ENCODE results near the gene TMPRSS15. TPM values are rescaled to one million over a fixed set of nuclear protein-coding genes. Genes with fewer than 3 reads are reported as not detected.

The TMPRSS15 gene
- polyA plus RNA-seq, 2 of the 4 experiments (the other 2 are of a cell fraction) = 0.14 TPM; not detected in 1

DNA sequence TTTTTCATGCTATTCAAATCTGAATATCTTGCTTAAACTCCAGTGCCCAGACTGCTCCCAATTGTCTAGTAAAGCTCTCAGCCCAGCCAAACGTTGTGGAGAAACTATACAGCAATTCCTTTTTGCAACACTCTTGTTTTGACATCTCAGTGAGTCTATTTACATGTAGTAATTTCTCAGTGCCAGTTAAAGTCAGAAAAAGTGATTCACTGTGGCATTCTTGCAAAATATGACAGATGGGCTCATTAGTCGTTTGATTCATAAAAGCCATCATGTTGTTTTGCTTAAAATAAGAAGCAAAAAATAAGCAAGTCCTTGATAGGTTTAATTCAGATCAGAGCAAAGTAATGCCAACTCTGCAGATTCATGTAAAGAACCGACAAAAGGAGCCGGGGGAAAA, 20.7 kb upstream of the TMPRSS15 start:
- TF ChIP-seq, protein P1, sequence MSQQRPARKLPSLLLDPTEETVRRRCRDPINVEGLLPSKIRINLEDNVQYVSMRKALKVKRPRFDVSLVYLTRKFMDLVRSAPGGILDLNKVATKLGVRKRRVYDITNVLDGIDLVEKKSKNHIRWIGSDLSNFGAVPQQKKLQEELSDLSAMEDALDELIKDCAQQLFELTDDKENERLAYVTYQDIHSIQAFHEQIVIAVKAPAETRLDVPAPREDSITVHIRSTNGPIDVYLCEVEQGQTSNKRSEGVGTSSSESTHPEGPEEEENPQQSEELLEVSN (IDR thresholded peaks at IDR 0.05; ENCODE audit: borderline replicate concordance, low read depth) = no peak
- no peak for TF ChIP-seq ZC3H11A (IDR thresholded peaks at IDR 0.05)
- TF ChIP-seq JUN (IDR thresholded peaks at IDR 0.05) = no peak
- no peak for TF ChIP-seq NR3C1 (IDR thresholded peaks at IDR 0.05)
- no peak for TF ChIP-seq NPAS2 (CRISPR knock-in tag; IDR thresholded peaks at IDR 0.05; ENCODE audit: borderline replicate concordance)
- TF ChIP-seq BCL3 (IDR thresholded peaks at IDR 0.05) = no peak
- no peak for TF ChIP-seq HEYL (CRISPR knock-in tag; IDR thresholded peaks at IDR 0.05)
- no peak for TF ChIP-seq POLR2A (IDR thresholded peaks at IDR 0.05; ENCODE audit: low read length)
- no peak for TF ChIP-seq EHF (CRISPR knock-in tag; IDR thresholded peaks at IDR 0.05)
- no peak for TF ChIP-seq CBX2 (IDR thresholded peaks at IDR 0.05; ENCODE audit: borderline replicate concordance, low read depth)
- no peak for TF ChIP-seq RFX5 (IDR thresholded peaks at IDR 0.05)
- no peak for TF ChIP-seq HOXB13 (CRISPR knock-in tag; IDR thresholded peaks at IDR 0.05; ENCODE audit: low read depth)
- TF ChIP-seq SMC3 (IDR thresholded peaks at IDR 0.05) = no peak
- TF ChIP-seq CEBPB (IDR thresholded peaks at IDR 0.05) = no peak
- no peak for TF ChIP-seq RARB (CRISPR knock-in tag; IDR thresholded peaks at IDR 0.05)
- POLR2A ChIA-PET = no interaction called here
- CTCF ChIA-PET = no interaction called here
- 4% methylated on average over 4 of the region's 4 CpGs for WGBS (ENCODE audit: missing lambda C conversion rate)
- no peak for ATAC-seq
- H3K4me1 ChIP-seq = no peaks in the 10 kb centered on the region
- H3K4me2 ChIP-seq = no peak overlapping the region
- no peak overlapping the region for H3K4me3 ChIP-seq
- DNase-seq (ENCODE audit: low read depth in 1 of 2, low spot score in 1 of 2) = no peak
- H3K9me3 ChIP-seq = no peaks in the 10 kb centered on the region
- no peak overlapping the region for H3K27ac ChIP-seq
- FAIRE-seq = no peak

DNA sequence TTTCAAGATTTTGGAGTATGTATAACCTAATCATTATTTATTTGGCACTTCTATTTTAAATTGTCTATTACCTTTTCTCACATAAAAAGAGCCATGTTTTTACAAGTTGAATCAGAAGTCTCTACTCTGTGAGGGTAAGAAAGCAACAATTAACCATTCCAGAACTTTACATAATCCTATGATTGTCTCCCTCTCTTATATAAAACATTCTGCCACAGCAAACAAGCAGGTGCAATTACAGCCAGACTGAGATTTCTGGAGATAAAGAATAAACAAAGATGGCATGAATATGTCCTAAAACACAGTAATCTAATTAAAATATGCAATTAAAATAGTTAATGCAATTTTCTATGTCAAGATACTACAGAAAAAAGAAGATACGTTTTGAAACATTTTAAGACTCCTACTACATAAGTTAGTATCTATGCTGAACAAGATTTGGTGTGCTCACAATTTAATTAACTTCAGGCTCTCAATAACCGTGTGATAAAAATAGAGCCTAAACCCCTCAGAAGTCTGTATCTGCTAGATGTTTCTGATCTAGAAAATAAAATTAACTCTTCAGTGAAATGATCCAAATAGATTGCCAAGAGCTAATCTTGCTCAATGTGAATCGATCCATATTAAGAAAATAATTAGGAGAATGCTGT, 13.7 kb upstream of the TMPRSS15 start:
- Histone ChIP-seq H3K4me2 (no peak overlapping the region), H3K9me3 (no peaks in the 10 kb centered on the region), H3K27ac (no peak overlapping the region), H3K4me1 (no peaks in the 10 kb centered on the region), H3K4me3 (no peak overlapping the region)
- ChIA-PET CTCF (no interaction called here), POLR2A (no interaction called here)
- 0% methylated on average over 3 of the region's 3 CpGs for WGBS (ENCODE audit: missing lambda C conversion rate)
- DNase-seq (ENCODE audit: low read depth in 1 of 2, low spot score in 1 of 2) = no peak
- FAIRE-seq = no peak
- TF ChIP-seq FOSB (CRISPR knock-in tag; IDR thresholded peaks at IDR 0.05) (no peak), HOXB13 (CRISPR knock-in tag; IDR thresholded peaks at IDR 0.05; ENCODE audit: low read depth) (no peak), NPAS2 (CRISPR knock-in tag; IDR thresholded peaks at IDR 0.05; ENCODE audit: borderline replicate concordance) (no peak), HDAC2 (IDR thresholded peaks at IDR 0.05) (no peak), SREBF2 (IDR thresholded peaks at IDR 0.05) (no peak), CBX8 (IDR thresholded peaks at IDR 0.05) (no peak), POLR2AphosphoS2 (conservative IDR thresholded peaks at IDR 0.05; ENCODE audit: low read length) (no peak), RAD21 (conservative IDR thresholded peaks at IDR 0.05 in 1 of 2, IDR thresholded peaks at IDR 0.05 in 1 of 2) (no peak), RNF2 (IDR thresholded peaks at IDR 0.05; ENCODE audit: borderline replicate concordance, low read depth) (no peak), MAFK (IDR thresholded peaks at IDR 0.05; ENCODE audit: partially characterized antibody) (no peak), ESRRA (IDR thresholded peaks at IDR 0.05; ENCODE audit: borderline replicate concordance, low read length) (no peak), RFX5 (IDR thresholded peaks at IDR 0.05) (no peak), TP53 (CRISPR knock-in tag; IDR thresholded peaks at IDR 0.05) (no peak), FOSL2 (IDR thresholded peaks at IDR 0.05) (no peak), FOSL2 (CRISPR knock-in tag; IDR thresholded peaks at IDR 0.05) (no peak)
- TF ChIP-seq, protein P2, sequence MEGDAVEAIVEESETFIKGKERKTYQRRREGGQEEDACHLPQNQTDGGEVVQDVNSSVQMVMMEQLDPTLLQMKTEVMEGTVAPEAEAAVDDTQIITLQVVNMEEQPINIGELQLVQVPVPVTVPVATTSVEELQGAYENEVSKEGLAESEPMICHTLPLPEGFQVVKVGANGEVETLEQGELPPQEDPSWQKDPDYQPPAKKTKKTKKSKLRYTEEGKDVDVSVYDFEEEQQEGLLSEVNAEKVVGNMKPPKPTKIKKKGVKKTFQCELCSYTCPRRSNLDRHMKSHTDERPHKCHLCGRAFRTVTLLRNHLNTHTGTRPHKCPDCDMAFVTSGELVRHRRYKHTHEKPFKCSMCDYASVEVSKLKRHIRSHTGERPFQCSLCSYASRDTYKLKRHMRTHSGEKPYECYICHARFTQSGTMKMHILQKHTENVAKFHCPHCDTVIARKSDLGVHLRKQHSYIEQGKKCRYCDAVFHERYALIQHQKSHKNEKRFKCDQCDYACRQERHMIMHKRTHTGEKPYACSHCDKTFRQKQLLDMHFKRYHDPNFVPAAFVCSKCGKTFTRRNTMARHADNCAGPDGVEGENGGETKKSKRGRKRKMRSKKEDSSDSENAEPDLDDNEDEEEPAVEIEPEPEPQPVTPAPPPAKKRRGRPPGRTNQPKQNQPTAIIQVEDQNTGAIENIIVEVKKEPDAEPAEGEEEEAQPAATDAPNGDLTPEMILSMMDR (IDR thresholded peaks at IDR 0.05) = no peak
- ATAC-seq = no peak
